Measurements from ENCODE around the gene SNU13. TPM values are rescaled to one million over a fixed set of nuclear protein-coding genes. Genes with fewer than 3 reads are reported as not detected.
A peak's percentile ranks its signal among the peaks of the same experiment; 100 is the strongest.

SNU13 gene
- total and polyA plus RNA-seq, 2 of the 4 experiments (the other 2 are of a cell fraction) = 122 to 185 TPM

- no peak overlapping the region for H3K23ac ChIP-seq (ENCODE audit: low read depth, low read length)
- peak; percentile 11 for DNase-seq
- no peak overlapping the region for H2BK5ac ChIP-seq (ENCODE audit: low read depth, low read length, poor library complexity, severe bottlenecking)
- dilution Hi-C loops (cut with HindIII; ENCODE audit: low sequenced_read_pairs, unreplicated experiment) (no loop called here), in situ Hi-C loops (cut with MboI; ENCODE audit: low sequenced_read_pairs) (no loop called here), intact Hi-C loops (cut with micrococcal nuclease) (no loop called here)
- H2AFZ ChIP-seq (replicated peaks; ENCODE audit: low read length, poor library complexity) = no peak overlapping the region
- H2BK15ac ChIP-seq (ENCODE audit: low read depth, low read length) = no peak overlapping the region
- H4K91ac ChIP-seq (ENCODE audit: insufficient read depth, low read depth, low read length) = no peak overlapping the region
- ATAC-seq (ENCODE audit: low read depth) = peak; percentile 72
- H2AK5ac ChIP-seq (ENCODE audit: low read depth, low read length) = no peak overlapping the region
- no peak overlapping the region for H3K18ac ChIP-seq (ENCODE audit: low read depth, low read length)
- no peak overlapping the region for H3K56ac ChIP-seq (ENCODE audit: extremely low read depth, insufficient read depth, low read length)
- no peak overlapping the region; a peak in 1 of 4 replicates for H4K8ac ChIP-seq (ENCODE audit: low read depth in 2 of 2, low read length in 2 of 2)
- ChIA-PET POLR2A (ENCODE audit: unreplicated experiment) (no interaction called here), CTCF (interaction anchor here (0.6 to 2.5 kb wide), 3 partner anchors 10 to 313 kb away, joined by 3 to 12 read pairs (median 4); no protein-coding TSS in a partner anchor)
- no peak overlapping the region for H3K4ac ChIP-seq (ENCODE audit: low read depth, low read length)
- BruUV-seq (replicated peaks) = no TSS peak
- no peak overlapping the region for H4K5ac ChIP-seq (ENCODE audit: low read depth, low read length)
- peaks cover 69% of the 10 kb centered on the region for H3K36me3 ChIP-seq (ENCODE audit: control insufficient read depth, insufficient read depth, low read length)
- H2BK20ac ChIP-seq (ENCODE audit: low read depth, low read length) = no peak overlapping the region
- 0 out of 2 replicates have a peak, but pooled peaks cover 7% of the 10 kb centered on the region for H3K9me1 ChIP-seq (ENCODE audit: insufficient read depth, low read length)
- no peak overlapping the region for H3K9ac ChIP-seq (ENCODE audit: low read depth, low read length)
- 0 out of 2 replicates have a peak, but pooled peaks cover 1% of the 10 kb centered on the region for H3K4me1 ChIP-seq (ENCODE audit: control insufficient read depth, insufficient read depth, low read length)
- no peak overlapping the region for H3K14ac ChIP-seq (replicated peaks; ENCODE audit: low read depth, low read length)
- WGBS, 2 experiments (ENCODE audit: extremely low coverage in 2 of 2, insufficient read length in 1 of 2) = no CpG with 5 or more reads among the region's 5 CpGs
- no peak overlapping the region for H2AK9ac ChIP-seq (replicated peaks; ENCODE audit: low read depth, low read length, poor library complexity)
- no peaks in the 10 kb centered on the region for H3K9me3 ChIP-seq (ENCODE audit: control insufficient read depth, insufficient read depth, low read length)
- TF ChIP-seq BHLHE40 (IDR thresholded peaks at IDR 0.05; ENCODE audit: low read depth, low read length) (no peak), RFX5 (IDR thresholded peaks at IDR 0.05; ENCODE audit: low read depth, low read length) (no peak), ELK1 (IDR thresholded peaks at IDR 0.05; ENCODE audit: borderline replicate concordance, low read depth, low read length) (no peak), CEBPB (IDR thresholded peaks at IDR 0.05; ENCODE audit: low read depth, low read length) (no peak), FOS (IDR thresholded peaks at IDR 0.05; ENCODE audit: low read depth, low read length) (no peak), RCOR1 (IDR thresholded peaks at IDR 0.05; ENCODE audit: insufficient replicate concordance, low read length) (no peak), MAZ (IDR thresholded peaks at IDR 0.05; ENCODE audit: borderline replicate concordance, low read depth, low read length) (no peak), SMC3 (IDR thresholded peaks at IDR 0.05; ENCODE audit: low read depth, low read length) (no peak), NFE2L2 (IDR thresholded peaks at IDR 0.05; ENCODE audit: low read depth, low read length) (no peak), RAD21 (IDR thresholded peaks at IDR 0.05; ENCODE audit: low read length) (no peak), POLR2A (IDR thresholded peaks at IDR 0.05; ENCODE audit: low read depth, low read length) (no peak), MXI1 (IDR thresholded peaks at IDR 0.05; ENCODE audit: borderline replicate concordance, low read depth, low read length) (no peak), CHD1 (IDR thresholded peaks at IDR 0.05; ENCODE audit: low read depth, low read length) (no peak), USF2 (IDR thresholded peaks at IDR 0.05; ENCODE audit: low read depth, low read length) (no peak), CTCF (conservative IDR thresholded peaks at IDR 0.05; ENCODE audit: low read depth, low read length) (no peak), MAFK (IDR thresholded peaks at IDR 0.05; ENCODE audit: low read depth, low read length) (no peak)
- H2BK120ac ChIP-seq (ENCODE audit: low read depth, low read length) = no peak overlapping the region
- H3K79me1 ChIP-seq (ENCODE audit: low read depth in 1 of 2, low read length in 2 of 2) = peaks cover 29 to 59% of the 10 kb centered on the region in 2 experiments
- peak overlapping the region; percentile 69; the same call in 1 of the 2 replicates for H3K27ac ChIP-seq (ENCODE audit: insufficient read depth, low read length)
- H4K20me1 ChIP-seq (ENCODE audit: insufficient read depth, low read length) = peaks cover 10% of the 10 kb centered on the region
- H3K4me3 ChIP-seq (ENCODE audit: insufficient read depth, low read depth, low read length) = no peak overlapping the region
- peak overlapping the region; percentile 26; the same call in 1 of the 2 replicates for H3K4me2 ChIP-seq (ENCODE audit: low read depth, low read length)
- H3K27me3 ChIP-seq (ENCODE audit: control insufficient read depth, insufficient read depth, low read length) = no peaks in the 10 kb centered on the region
Observed at GRCh38 chr22:41656556-41656955, 32.1 kb downstream of the SNU13 start.

All from IMR-90 (cell line).